D721Med (cell line): ENCODE results near the gene SDK1.

Experiments used
- DNase-seq: peaks from one replicate; pipeline ENCODE4 v3.0.0; 2011; ENCODE audit warnings: low spot score; ENCODE audit not compliant: insufficient read length
- FAIRE-seq: peaks from 2 replicates; lab custom pipeline; 2011; peaks lifted over from hg19 to GRCh38; lab: Jason Lieb, UNC
- TF ChIP-seq, protein P1 (sequence below): IDR thresholded peaks from 2 replicates; pipeline ENCODE4 v1.5.1; 2012; ENCODE audit warnings: mild to moderate bottlenecking, control low read depth; ENCODE audit not compliant: insufficient read depth; ENCODE audit errors: missing control alignments

The SDK1 gene

GRCh38 chr7:4268040-4268965, 967.3 kb downstream of the SDK1 start:
- TF ChIP-seq, protein P1, sequence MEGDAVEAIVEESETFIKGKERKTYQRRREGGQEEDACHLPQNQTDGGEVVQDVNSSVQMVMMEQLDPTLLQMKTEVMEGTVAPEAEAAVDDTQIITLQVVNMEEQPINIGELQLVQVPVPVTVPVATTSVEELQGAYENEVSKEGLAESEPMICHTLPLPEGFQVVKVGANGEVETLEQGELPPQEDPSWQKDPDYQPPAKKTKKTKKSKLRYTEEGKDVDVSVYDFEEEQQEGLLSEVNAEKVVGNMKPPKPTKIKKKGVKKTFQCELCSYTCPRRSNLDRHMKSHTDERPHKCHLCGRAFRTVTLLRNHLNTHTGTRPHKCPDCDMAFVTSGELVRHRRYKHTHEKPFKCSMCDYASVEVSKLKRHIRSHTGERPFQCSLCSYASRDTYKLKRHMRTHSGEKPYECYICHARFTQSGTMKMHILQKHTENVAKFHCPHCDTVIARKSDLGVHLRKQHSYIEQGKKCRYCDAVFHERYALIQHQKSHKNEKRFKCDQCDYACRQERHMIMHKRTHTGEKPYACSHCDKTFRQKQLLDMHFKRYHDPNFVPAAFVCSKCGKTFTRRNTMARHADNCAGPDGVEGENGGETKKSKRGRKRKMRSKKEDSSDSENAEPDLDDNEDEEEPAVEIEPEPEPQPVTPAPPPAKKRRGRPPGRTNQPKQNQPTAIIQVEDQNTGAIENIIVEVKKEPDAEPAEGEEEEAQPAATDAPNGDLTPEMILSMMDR, result no peak
- DNase-seq, result no peak
- FAIRE-seq, result no peak

DNA sequence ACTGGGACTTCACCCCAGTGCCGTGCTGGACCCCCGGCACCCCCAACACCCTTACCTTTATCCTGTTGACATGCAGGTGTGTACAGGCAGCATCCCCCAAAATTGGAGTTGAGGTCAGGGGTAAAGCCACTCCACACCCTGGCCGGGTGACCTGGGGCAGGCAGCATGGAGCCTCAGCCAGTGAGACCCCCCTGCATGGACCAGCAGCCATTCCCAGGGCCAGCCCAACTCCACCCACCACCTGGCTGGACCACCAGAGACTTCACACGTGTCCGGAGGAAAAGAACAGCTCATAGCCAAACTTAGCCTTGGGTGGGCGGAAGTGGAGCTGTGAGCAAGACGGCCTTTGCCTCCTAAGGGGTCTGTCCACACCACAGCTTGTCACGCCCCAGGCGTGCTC, 968.0 kb downstream of the SDK1 start:
- no peak for DNase-seq
- TF ChIP-seq, protein P1, result no peak
- FAIRE-seq, result no peak

- FAIRE-seq, result no peak
- DNase-seq, result no peak
- TF ChIP-seq, protein P1, result no peak
These were observed 968.7 kb downstream of the SDK1 start for GRCh38 chr7:4269746-4270145.

GRCh38 chr7:4270268-4270667, 969.2 kb downstream of the SDK1 start:
- DNase-seq, result no peak
- no peak for FAIRE-seq
- TF ChIP-seq, protein P1, result no peak

GRCh38 chr7:4270941-4271715, 970.1 kb downstream of the SDK1 start:
- DNase-seq (no peak), FAIRE-seq (no peak)
- TF ChIP-seq, protein P1, result no peak

DNA sequence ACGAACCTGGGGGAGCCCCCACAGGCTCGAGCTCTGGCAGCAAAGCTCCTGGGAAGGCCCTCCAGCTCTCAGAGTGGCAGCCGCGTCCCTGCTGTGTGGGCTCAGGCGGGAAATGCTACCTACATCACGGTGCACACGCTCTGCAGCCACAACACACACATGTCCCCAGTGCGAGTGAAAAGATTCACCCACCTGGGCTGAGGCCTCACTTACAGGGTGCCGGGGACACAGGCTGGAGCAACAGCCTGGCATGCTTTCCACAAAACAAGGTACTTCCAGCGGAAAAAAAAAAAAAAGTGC, 970.6 kb downstream of the SDK1 start:
- TF ChIP-seq, protein P1, result no peak
- DNase-seq (no peak), FAIRE-seq (no peak)

- TF ChIP-seq, protein P1, result no peak
- no peak for FAIRE-seq
These were observed 971.1 kb downstream of the SDK1 start for GRCh38 chr7:4272141-4272540.

More at GRCh38 chr7:4272141-4272540, 971.1 kb downstream of the SDK1 start:
- no peak for DNase-seq
